COLO668 (cell line): ENCODE results near the gene GALNT17.

Experiments
- DNase-seq: peaks from one replicate; lab custom pipeline; 2025; ENCODE audit not compliant: unreplicated experiment; lab: John Stamatoyannopoulos, UW

The GALNT17 gene

GRCh38 chr7:71444130-71444529 lies 312.2 kb downstream of the GALNT17 start:
- DNase-seq = no peak

GRCh38 chr7:71453630-71454029 lies 321.7 kb downstream of the GALNT17 start:
- no peak for DNase-seq

- no peak for DNase-seq
Observed at GRCh38 chr7:71454981-71455380, 323.0 kb downstream of the GALNT17 start.

GRCh38 chr7:71457021-71457420 lies 325.1 kb downstream of the GALNT17 start:
- DNase-seq = no peak

GRCh38 chr7:71457846-71458590 lies 326.1 kb downstream of the GALNT17 start:
- no peak for DNase-seq

- DNase-seq = no peak
Observed at GRCh38 chr7:71459132-71459531, 327.2 kb downstream of the GALNT17 start.

GRCh38 chr7:71461572-71461971 lies 329.6 kb downstream of the GALNT17 start:
- DNase-seq = no peak

- DNase-seq = no peak
Observed at GRCh38 chr7:71465741-71466189, 333.8 kb downstream of the GALNT17 start.

- no peak for DNase-seq
Observed at GRCh38 chr7:71466448-71467145, 334.7 kb downstream of the GALNT17 start.

- no peak for DNase-seq
Observed at GRCh38 chr7:71470326-71470725, 338.4 kb downstream of the GALNT17 start.

- no peak for DNase-seq
Observed at GRCh38 chr7:71470830-71471229, 338.9 kb downstream of the GALNT17 start.

GRCh38 chr7:71472962-71473361 lies 341.0 kb downstream of the GALNT17 start:
- no peak for DNase-seq

- DNase-seq = no peak
Observed at GRCh38 chr7:71473366-71473967, 341.5 kb downstream of the GALNT17 start.

GRCh38 chr7:71477441-71477840 lies 345.5 kb downstream of the GALNT17 start:
- DNase-seq = no peak

- DNase-seq = no peak
Observed at GRCh38 chr7:71479231-71479630, 347.3 kb downstream of the GALNT17 start.

GRCh38 chr7:71480791-71481190 lies 348.8 kb downstream of the GALNT17 start:
- no peak for DNase-seq

- DNase-seq = peak; percentile 30
Observed at GRCh38 chr7:71482284-71482683, 350.3 kb downstream of the GALNT17 start.

- DNase-seq = no peak
Observed at GRCh38 chr7:71484380-71484779, 352.4 kb downstream of the GALNT17 start.

GRCh38 chr7:71485586-71485985 lies 353.6 kb downstream of the GALNT17 start:
- DNase-seq = no peak

GRCh38 chr7:71486414-71486813 lies 354.5 kb downstream of the GALNT17 start:
- DNase-seq = no peak

GRCh38 chr7:71486856-71487628 lies 355.1 kb downstream of the GALNT17 start:
- DNase-seq = no peak
